GM12892 (cell line): ENCODE data around the gene UBE2K. TPM values are rescaled to one million over a fixed set of nuclear protein-coding genes. Genes with fewer than 3 reads are reported as not detected.
"Not testable (repeated sequence)": the region's sequence is repeated elsewhere in the genome, so short reads cannot be mapped to it uniquely, and the experiment has no call there.

Experiments
- DNase-seq: peaks from one replicate; pipeline ENCODE4 v3.0.0; 2011; ENCODE audit not compliant: insufficient read length
- FAIRE-seq: peaks from 2 replicates; lab custom pipeline; 2011; peaks lifted over from hg19 to GRCh38; lab: Jason Lieb, UNC
- POLR2A ChIP-seq: IDR thresholded peaks from 2 replicates; pipeline ENCODE4 v1.6.1; 2011; ENCODE audit warnings: low read depth, low read length, control low read depth
- POLR2AphosphoS5 ChIP-seq: IDR thresholded peaks from 2 replicates; pipeline ENCODE4 v1.6.1; 2011; ENCODE audit warnings: low read depth, low read length, control low read depth
- TAF1 ChIP-seq: IDR thresholded peaks from 2 replicates; pipeline ENCODE4 v1.6.1; 2011; ENCODE audit warnings: low read depth, mild to moderate bottlenecking, control low read depth, low read length, borderline replicate concordance
- polyA plus RNA-seq: library from polyadenylated mRNA; unstranded; fragments of >200 nt; gene quantifications from one replicate; pipeline ENCODE4 v1.2.1, GENCODE V29; 2012; ENCODE audit warnings: missing spikeins, inconsistent platforms; ENCODE audit not compliant: missing spikeins

UBE2K gene, protein sequence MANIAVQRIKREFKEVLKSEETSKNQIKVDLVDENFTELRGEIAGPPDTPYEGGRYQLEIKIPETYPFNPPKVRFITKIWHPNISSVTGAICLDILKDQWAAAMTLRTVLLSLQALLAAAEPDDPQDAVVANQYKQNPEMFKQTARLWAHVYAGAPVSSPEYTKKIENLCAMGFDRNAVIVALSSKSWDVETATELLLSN
- polyA plus RNA-seq, result 56.5 TPM

GRCh38 chr4:39697740-39698423, at the start of gene UBE2K:
Gene UBE2K, plus strand, starts transcription at chr4:39698136. Its CDS starts 192 bp downstream, at chr4:39698328.
- TF ChIP-seq POLR2A, result peak; percentile 96
- TF ChIP-seq POLR2AphosphoS5, result peak; percentile 92
- peak; percentile 53; the same call in 1 of the 2 replicates for TF ChIP-seq TAF1
- DNase-seq, result peak; percentile 86
- peak; percentile 98 for FAIRE-seq

- TF ChIP-seq TAF1 (no peak), POLR2AphosphoS5 (no peak), POLR2A (no peak)
- FAIRE-seq, result no peak
- no peak for DNase-seq
Observed at GRCh38 chr4:39648213-39648612, 49.7 kb upstream of the UBE2K start.

DNA sequence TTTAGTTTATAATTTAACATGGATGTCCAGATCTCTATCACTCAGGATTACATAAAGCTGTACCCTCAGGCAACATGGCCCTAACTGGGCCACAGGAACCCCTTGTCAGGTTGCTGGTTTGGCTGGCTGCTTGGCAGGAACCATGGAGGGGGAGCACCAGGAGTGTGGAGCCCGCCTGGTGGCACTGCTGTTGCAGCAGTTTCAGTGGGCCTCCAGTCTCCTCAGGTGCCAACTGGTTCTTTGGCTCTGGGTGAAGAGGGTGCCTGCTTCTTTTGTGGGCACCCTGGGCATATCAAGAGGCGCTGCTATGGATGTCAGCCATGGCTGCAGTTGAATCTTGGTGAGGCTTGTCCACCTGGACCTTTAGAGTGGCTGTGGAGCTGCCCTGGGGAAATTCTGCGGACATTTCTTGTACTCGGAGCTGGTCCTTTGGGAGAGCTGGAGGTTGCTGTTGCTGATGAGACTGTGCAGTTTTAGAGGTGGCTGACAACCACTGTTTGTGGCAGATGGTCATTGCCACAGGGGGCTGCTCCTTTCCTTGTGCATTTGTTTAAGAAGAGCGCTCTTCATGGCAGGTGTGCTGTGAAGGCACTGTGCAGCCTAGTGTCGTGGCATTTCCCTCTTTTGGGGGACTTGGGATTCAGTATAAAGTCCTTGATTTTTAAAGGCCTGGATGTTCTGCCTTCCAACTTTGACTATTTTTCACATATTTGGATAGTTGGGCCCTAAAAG, 48.9 kb upstream of the UBE2K start:
- DNase-seq (no peak), FAIRE-seq (peak; percentile 5)
- TF ChIP-seq TAF1, result no peak

DNA sequence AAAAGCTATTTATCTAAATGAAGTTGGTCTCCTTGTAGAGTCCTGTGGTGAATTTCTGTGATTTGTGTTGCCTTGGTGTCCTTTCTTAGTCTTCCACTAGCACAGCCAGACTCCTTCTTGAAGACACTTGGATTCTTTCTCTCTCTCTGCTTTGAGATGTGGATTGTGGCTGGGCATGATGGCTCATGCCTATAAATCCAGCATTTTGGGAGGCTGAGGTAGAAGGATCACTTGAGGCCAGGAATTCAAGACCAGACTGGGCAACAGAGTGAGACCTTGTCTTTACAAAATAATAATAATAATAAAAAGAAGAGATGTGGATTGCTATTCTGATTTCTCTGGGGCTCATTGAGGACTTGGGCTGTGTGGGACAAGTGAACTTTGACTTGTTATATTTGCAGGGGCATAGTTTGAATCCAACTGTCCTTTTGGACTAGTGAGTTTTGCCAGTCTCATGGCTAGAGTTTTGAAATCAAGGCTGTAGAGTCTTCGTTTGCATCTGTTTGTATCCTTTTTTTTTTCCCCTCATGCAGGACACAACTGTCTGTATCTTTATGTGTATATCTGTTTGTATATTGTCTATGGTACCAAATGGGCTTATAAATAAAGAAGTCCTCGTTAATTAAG, 48.2 kb upstream of the UBE2K start:
- FAIRE-seq (no peak), DNase-seq (no peak)
- TF ChIP-seq TAF1, result no peak
- no peak for TF ChIP-seq POLR2A
- no peak for TF ChIP-seq POLR2AphosphoS5

DNA sequence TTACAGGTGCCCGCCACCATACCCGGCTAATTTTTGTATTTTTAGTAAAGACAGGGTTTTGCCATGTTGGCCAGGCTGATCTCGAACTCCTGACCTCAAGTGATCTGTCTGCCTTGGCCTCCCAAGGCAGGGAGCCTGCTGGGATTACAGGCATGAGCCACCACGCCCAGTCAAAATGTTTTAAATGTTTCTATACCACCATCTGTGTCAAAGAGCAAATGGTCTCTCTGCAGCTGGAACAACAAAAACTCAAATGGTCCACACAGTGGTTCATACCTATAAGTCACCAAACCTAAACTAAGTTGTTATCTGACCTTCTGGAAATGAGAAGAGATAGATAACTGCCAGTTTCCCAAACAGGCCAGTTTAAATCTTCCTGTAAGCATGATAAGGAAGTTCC, 46.4 kb upstream of the UBE2K start:
- not testable (repeated sequence) for DNase-seq, FAIRE-seq

- no peak for FAIRE-seq
- no peak for DNase-seq
- TF ChIP-seq TAF1 (no peak), POLR2AphosphoS5 (no peak), POLR2A (no peak)
Observed at GRCh38 chr4:39655211-39655610, 42.7 kb upstream of the UBE2K start.

- peak; percentile 64 for FAIRE-seq
- DNase-seq, result no peak
- TF ChIP-seq POLR2A, result no peak
Observed at GRCh38 chr4:39655876-39656275, 42.1 kb upstream of the UBE2K start.

- FAIRE-seq, result peak; percentile 24
Observed at GRCh38 chr4:39656638-39657037, 41.3 kb upstream of the UBE2K start.

GRCh38 chr4:39657465-39657864, 40.5 kb upstream of the UBE2K start:
- no peak for TF ChIP-seq POLR2AphosphoS5
- peak; percentile 54 for FAIRE-seq
- no peak for DNase-seq

More at GRCh38 chr4:39656638-39657037, 41.3 kb upstream of the UBE2K start:
- DNase-seq, result not testable (repeated sequence)

DNA sequence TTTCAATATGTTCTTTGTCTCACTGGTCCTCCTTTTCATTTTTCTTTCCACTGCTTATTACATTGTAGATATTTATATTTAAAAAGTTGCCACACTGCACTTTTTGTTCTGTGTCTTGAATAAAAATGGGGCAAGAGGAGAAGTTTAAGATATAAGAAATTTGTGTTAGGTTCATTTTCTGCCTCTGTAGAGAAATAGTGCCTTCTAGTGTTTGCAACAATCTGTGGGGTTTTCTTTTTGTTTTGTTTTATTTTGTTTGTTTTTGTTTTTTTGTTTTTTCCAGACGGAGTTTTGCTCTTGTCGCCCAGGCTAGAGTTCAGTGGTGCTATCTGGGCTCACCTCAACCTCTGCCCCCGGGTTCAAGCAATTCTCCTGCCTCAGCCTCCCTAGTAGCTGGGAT, 39.2 kb upstream of the UBE2K start:
- no peak for FAIRE-seq
- DNase-seq, result no peak
- TF ChIP-seq POLR2A (no peak), POLR2AphosphoS5 (no peak)

GRCh38 chr4:39660045-39660444, 37.9 kb upstream of the UBE2K start:
- no peak for FAIRE-seq
- DNase-seq, result no peak
- TF ChIP-seq POLR2AphosphoS5, result no peak
- TF ChIP-seq POLR2A, result no peak
- TF ChIP-seq TAF1, result no peak

DNA sequence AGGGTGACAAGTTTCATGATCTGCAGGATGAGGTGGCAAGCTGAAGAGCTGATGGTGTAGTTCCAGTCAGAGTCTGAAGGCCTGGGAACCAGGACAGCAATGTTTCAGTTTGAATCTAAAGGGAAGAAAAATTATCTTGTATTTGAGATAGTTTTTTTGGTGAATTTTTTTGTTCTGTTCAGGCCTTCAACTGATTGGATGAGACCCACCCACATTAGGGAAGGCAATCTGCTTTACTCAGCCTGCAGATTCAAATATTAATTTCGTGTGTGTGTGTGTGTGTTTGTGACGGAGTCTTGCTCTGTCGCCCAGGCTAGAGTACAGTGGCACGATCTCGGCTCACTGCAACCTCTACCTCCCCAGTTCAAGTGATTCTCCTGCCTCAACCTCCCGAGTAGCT, 37.2 kb upstream of the UBE2K start:
- DNase-seq (no peak), FAIRE-seq (no peak)
- TF ChIP-seq TAF1 (no peak), POLR2AphosphoS5 (no peak), POLR2A (no peak)
